Measurements from ENCODE around the gene DMRTA2. TPM values are rescaled to one million over a fixed set of nuclear protein-coding genes. Genes with fewer than 3 reads are reported as not detected.

DMRTA2 gene
- total RNA-seq, 2 experiments from 2014 or later = not detected

DNA sequence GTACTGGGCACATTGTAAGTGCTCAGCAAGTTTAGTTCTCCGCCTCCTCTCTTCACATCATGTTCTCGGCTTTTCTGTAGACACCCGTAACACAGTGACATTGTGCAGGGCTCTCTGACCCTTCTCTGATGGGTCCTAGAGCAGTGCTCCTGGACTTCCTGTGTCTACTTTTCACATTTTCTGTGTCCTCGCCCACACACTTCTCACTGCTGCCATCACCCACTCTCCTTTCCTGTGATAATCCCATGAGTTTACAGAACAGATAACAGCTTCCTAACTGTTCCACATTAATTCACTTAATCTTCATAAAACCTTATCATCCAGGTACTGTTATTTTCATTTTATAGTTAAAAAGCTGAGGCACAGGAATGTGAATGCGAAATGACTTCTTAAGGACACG is 13.2 kb upstream of the DMRTA2 start:
- no peaks in the 10 kb centered on the region for H3K4me1 ChIP-seq (ENCODE audit: insufficient read depth, low read length, poor library complexity, severe bottlenecking)
- no peak overlapping the region for H3K4me3 ChIP-seq (ENCODE audit: low read depth, low read length, poor library complexity, severe bottlenecking)
- no peak for DNase-seq (ENCODE audit: low spot score)
- no peak overlapping the region for H3K4me2 ChIP-seq (ENCODE audit: low read length)
- BruUV-seq (replicated peaks) = no TSS peak
- no peaks in the 10 kb centered on the region for H4K20me1 ChIP-seq (ENCODE audit: insufficient read depth, low read length)
- intact Hi-C loops (cut with micrococcal nuclease; ENCODE audit: unreplicated experiment) = no loop called here
- no peak overlapping the region for H3K27ac ChIP-seq (ENCODE audit: low read depth, low read length, poor library complexity, severe bottlenecking)
- no peak overlapping the region for H2AFZ ChIP-seq (ENCODE audit: low read length)
- TF ChIP-seq, protein P1, sequence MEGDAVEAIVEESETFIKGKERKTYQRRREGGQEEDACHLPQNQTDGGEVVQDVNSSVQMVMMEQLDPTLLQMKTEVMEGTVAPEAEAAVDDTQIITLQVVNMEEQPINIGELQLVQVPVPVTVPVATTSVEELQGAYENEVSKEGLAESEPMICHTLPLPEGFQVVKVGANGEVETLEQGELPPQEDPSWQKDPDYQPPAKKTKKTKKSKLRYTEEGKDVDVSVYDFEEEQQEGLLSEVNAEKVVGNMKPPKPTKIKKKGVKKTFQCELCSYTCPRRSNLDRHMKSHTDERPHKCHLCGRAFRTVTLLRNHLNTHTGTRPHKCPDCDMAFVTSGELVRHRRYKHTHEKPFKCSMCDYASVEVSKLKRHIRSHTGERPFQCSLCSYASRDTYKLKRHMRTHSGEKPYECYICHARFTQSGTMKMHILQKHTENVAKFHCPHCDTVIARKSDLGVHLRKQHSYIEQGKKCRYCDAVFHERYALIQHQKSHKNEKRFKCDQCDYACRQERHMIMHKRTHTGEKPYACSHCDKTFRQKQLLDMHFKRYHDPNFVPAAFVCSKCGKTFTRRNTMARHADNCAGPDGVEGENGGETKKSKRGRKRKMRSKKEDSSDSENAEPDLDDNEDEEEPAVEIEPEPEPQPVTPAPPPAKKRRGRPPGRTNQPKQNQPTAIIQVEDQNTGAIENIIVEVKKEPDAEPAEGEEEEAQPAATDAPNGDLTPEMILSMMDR (conservative IDR thresholded peaks at IDR 0.05; ENCODE audit: low read length) = no peak
- no peak for TF ChIP-seq EZH2phosphoT487 (IDR thresholded peaks at IDR 0.05; ENCODE audit: borderline replicate concordance, low read depth, low read length)
- no peaks in the 10 kb centered on the region for H3K9me2 ChIP-seq (ENCODE audit: insufficient read depth, low read length)
- H3K36me3 ChIP-seq (ENCODE audit: insufficient read depth, low read length) = peaks cover 34% of the 10 kb centered on the region
- H3K9me3 ChIP-seq (ENCODE audit: low read length) = no peaks in the 10 kb centered on the region
- POLR2A ChIA-PET = interaction anchor here (0.6 kb wide), 1 partner anchor 119 kb away, joined by 5 read pairs; no protein-coding TSS in a partner anchor
- H3K79me2 ChIP-seq (ENCODE audit: insufficient read depth, low read depth, low read length) = no peaks in the 10 kb centered on the region
- CTCF ChIA-PET (ENCODE audit: unreplicated experiment) = no interaction called here

- no TSS peak for BruUV-seq (replicated peaks)
- TF ChIP-seq EZH2phosphoT487 (IDR thresholded peaks at IDR 0.05; ENCODE audit: borderline replicate concordance, low read depth, low read length) = no peak
- TF ChIP-seq, protein P1 (conservative IDR thresholded peaks at IDR 0.05; ENCODE audit: low read length) = no peak
- H3K36me3 ChIP-seq (ENCODE audit: insufficient read depth, low read length) = no peaks in the 10 kb centered on the region
- H3K4me3 ChIP-seq (ENCODE audit: low read depth, low read length, poor library complexity, severe bottlenecking) = no peak overlapping the region
- no peaks in the 10 kb centered on the region for H4K20me1 ChIP-seq (ENCODE audit: insufficient read depth, low read length)
- ChIA-PET CTCF (ENCODE audit: unreplicated experiment) (no interaction called here), POLR2A (interaction anchor here (1.1 kb wide), 1 partner anchor 15 kb away, joined by 3 read pairs; no protein-coding TSS in a partner anchor)
- H3K27ac ChIP-seq (ENCODE audit: low read depth, low read length, poor library complexity, severe bottlenecking) = no peak overlapping the region
- no peaks in the 10 kb centered on the region for H3K9me2 ChIP-seq (ENCODE audit: insufficient read depth, low read length)
- no peak overlapping the region for H3K4me2 ChIP-seq (ENCODE audit: low read length)
- no peaks in the 10 kb centered on the region for H3K9me3 ChIP-seq (ENCODE audit: low read length)
- DNase-seq (ENCODE audit: low spot score) = no peak
- H3K79me2 ChIP-seq (ENCODE audit: insufficient read depth, low read depth, low read length) = no peaks in the 10 kb centered on the region
- no peak overlapping the region for H2AFZ ChIP-seq (ENCODE audit: low read length)
- intact Hi-C loops (cut with micrococcal nuclease; ENCODE audit: unreplicated experiment) = no loop called here
- H3K4me1 ChIP-seq (ENCODE audit: insufficient read depth, low read length, poor library complexity, severe bottlenecking) = no peaks in the 10 kb centered on the region
Observed at GRCh38 chr1:50430010-50430405, 6.8 kb upstream of the DMRTA2 start.

DNA sequence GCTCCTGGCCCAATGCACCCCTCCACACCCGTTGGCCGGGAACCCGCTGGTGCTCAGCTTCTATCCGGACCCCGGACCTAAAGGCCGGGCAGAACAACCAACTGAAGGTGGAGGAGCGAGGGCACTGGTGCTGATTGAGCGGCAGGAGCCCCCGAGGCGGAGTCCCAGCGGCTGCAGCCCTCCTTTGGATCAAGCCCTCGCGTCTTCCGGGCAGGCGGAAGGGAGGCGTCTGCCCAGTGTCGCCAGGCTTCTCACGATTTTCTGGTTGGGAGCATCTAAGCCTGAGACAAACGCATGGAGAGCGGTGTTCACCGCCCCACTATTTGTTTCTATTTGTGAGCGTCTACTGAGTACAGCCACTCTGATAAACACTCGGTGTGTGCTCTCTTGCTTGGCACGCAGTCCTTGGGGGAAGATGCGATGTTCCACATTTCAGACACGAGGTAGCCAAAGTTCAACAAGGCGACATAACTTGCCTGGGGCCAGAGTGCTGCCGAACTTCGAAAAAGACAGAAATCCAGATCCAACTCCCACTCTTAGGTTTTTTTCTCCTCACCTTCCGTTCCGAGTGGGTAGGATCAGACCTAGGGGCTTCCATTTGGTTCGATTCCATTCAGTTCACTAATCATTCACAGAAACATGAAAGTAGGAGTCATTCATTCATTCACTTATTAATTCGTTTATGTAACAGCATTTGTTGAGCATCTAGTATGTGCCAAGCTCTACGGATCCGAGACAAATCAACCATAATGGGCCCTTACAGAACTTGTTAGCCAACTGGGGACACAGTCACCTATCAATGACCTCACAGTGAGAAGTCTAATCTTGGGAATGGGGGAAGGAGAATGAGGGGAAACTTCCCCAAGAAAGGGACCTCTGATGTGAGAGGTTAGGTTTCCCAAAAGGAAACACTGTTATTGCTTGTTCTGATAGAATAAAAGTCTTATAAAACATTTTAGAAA is 4.9 kb upstream of the DMRTA2 start:
- TF ChIP-seq, protein P1 (conservative IDR thresholded peaks at IDR 0.05; ENCODE audit: low read length) = no peak
- TF ChIP-seq EZH2phosphoT487 (IDR thresholded peaks at IDR 0.05; ENCODE audit: borderline replicate concordance, low read depth, low read length) = no peak
- no peak overlapping the region for H3K4me2 ChIP-seq (ENCODE audit: low read length)
- CTCF ChIA-PET (ENCODE audit: unreplicated experiment) = no interaction called here
- no peaks in the 10 kb centered on the region for H3K9me2 ChIP-seq (ENCODE audit: insufficient read depth, low read length)
- H3K36me3 ChIP-seq (ENCODE audit: insufficient read depth, low read length) = no peaks in the 10 kb centered on the region
- H3K9me3 ChIP-seq (ENCODE audit: low read length) = no peaks in the 10 kb centered on the region
- no peaks in the 10 kb centered on the region for H3K4me1 ChIP-seq (ENCODE audit: insufficient read depth, low read length, poor library complexity, severe bottlenecking)
- H4K20me1 ChIP-seq (ENCODE audit: insufficient read depth, low read length) = no peaks in the 10 kb centered on the region
- POLR2A ChIA-PET = no interaction called here
- no TSS peak for BruUV-seq (replicated peaks)
- no peak overlapping the region for H3K4me3 ChIP-seq (ENCODE audit: low read depth, low read length, poor library complexity, severe bottlenecking)
- no peak overlapping the region for H2AFZ ChIP-seq (ENCODE audit: low read length)
- intact Hi-C loops (cut with micrococcal nuclease; ENCODE audit: unreplicated experiment) = no loop called here
- DNase-seq (ENCODE audit: low spot score) = no peak
- no peak overlapping the region for H3K27ac ChIP-seq (ENCODE audit: low read depth, low read length, poor library complexity, severe bottlenecking)
- no peaks in the 10 kb centered on the region for H3K79me2 ChIP-seq (ENCODE audit: insufficient read depth, low read depth, low read length)

Measured in OCI-LY7 (cell line).